OCI-LY3 (cell line): ENCODE results near the gene GRID1.

Experiments used
- CTCF ChIP-seq: fragments of 200-600, 300-600 bp; sonication (generic); IDR thresholded peaks from 2 replicates; pipeline ENCODE4 v1.5.1; 2014; ENCODE audit warnings: antibody characterized with exemption, low read length, low read depth
- EZH2phosphoT487 ChIP-seq: fragments of 200-600 bp; shearing (Covaris generic); IDR thresholded peaks from 2 replicates; pipeline ENCODE4 v1.6.1; 2018; ENCODE audit warnings: antibody characterized with exemption, mixed run types, low read depth

GRCh38 chr10:86257683-86258082, 108.9 kb downstream of the GRID1 start:
- TF ChIP-seq CTCF (no peak), EZH2phosphoT487 (no peak)
